Cardiac fibroblast (primary cell): Measurements from ENCODE around the gene L3MBTL3.
A peak's percentile ranks its signal among the peaks of the same experiment; 100 is the strongest.

Experiments
- DNase-seq, 2 donors: peaks; one replicate each; pipeline versions ENCODE4 v3.0.0 to v3.0.0-alpha.2; 2010; ENCODE audit warnings: low read depth in 2 of 2
- H3K4me3 ChIP-seq, 2 donors: replicated peaks in 1 of 2; 1 replicate in 1 of 2; 2 replicates in 1 of 2; pipeline ENCODE4 v1.5.1; 2011; ENCODE audit warnings: low read depth in 2 of 2, low read length in 2 of 2, mild to moderate bottlenecking in 2 of 2, moderate library complexity in 1 of 2
- TF ChIP-seq, protein P1 (sequence below): IDR thresholded peaks from one replicate; pipeline ENCODE4 v1.5.1; 2011; ENCODE audit warnings: low read depth, mild to moderate bottlenecking, low read length, inconsistent platforms

The L3MBTL3 gene

GRCh38 chr6:130034378-130035146 is 16.2 kb downstream of the L3MBTL3 start:
- DNase-seq: peak; percentile 54 to 69
- TF ChIP-seq, protein P1, sequence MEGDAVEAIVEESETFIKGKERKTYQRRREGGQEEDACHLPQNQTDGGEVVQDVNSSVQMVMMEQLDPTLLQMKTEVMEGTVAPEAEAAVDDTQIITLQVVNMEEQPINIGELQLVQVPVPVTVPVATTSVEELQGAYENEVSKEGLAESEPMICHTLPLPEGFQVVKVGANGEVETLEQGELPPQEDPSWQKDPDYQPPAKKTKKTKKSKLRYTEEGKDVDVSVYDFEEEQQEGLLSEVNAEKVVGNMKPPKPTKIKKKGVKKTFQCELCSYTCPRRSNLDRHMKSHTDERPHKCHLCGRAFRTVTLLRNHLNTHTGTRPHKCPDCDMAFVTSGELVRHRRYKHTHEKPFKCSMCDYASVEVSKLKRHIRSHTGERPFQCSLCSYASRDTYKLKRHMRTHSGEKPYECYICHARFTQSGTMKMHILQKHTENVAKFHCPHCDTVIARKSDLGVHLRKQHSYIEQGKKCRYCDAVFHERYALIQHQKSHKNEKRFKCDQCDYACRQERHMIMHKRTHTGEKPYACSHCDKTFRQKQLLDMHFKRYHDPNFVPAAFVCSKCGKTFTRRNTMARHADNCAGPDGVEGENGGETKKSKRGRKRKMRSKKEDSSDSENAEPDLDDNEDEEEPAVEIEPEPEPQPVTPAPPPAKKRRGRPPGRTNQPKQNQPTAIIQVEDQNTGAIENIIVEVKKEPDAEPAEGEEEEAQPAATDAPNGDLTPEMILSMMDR: no peak
- no peak overlapping the region for H3K4me3 ChIP-seq

- TF ChIP-seq, protein P1: no peak
- DNase-seq: no peak
- no peak overlapping the region for H3K4me3 ChIP-seq
These were observed 16.8 kb downstream of the L3MBTL3 start for GRCh38 chr6:130035211-130035610.

DNA sequence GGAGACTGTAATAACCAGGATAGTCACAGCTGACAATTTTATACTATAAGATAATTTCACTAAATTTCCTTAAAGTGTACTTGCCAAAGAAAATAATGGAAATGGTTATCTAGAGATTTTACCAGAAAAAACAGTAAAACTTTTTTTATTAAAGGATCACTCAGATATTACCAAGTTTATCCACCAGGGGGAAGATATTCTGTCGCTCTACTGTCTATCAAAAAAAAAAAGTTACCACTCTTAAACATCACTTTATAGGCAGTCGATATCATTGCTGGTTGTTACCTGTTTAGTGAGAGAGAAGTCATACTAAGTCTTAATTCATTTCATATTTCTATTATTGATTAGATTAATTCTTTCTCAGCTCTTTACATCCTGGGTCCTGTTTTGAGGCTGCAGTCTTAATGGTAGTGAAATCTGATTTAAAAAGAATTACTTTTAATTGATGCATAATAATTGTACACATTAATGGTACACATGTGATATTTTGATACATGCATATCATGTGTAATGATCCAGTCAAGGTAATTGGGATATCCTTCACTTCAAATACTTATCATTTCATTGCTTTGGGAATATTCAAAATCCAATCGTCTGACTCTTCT is 18.9 kb downstream of the L3MBTL3 start:
- peak in 1 of 2 donors; percentile 20 for DNase-seq
- no peak overlapping the region for H3K4me3 ChIP-seq
- TF ChIP-seq, protein P1: peak; percentile 51

GRCh38 chr6:130041594-130041993 is 23.2 kb downstream of the L3MBTL3 start:
- TF ChIP-seq, protein P1: no peak
- DNase-seq: no peak
- no peak overlapping the region for H3K4me3 ChIP-seq

GRCh38 chr6:130043344-130043743 is 25.0 kb downstream of the L3MBTL3 start:
- no peak for DNase-seq
- TF ChIP-seq, protein P1: no peak
- H3K4me3 ChIP-seq: no peak overlapping the region

DNA sequence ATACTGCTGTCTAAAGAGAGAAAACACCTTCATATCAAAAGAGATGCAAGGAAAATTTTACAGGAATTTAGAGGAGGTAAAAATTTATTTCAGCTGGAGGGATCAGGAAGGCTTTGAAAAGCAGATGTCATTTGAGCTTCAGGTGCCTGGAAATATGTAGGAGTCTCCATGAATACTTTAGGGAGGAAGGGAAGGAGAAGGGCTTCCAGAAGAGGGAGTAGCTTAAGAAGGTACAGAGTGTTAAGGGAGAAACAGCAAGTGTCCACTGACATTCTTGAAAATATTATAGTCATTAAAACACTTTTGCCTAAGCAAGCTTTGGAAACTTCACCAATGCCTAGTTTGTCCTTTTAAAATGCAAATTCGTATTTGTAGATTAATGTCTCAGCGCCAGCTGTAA is 27.2 kb downstream of the L3MBTL3 start:
- DNase-seq: no peak
- no peak overlapping the region for H3K4me3 ChIP-seq
- TF ChIP-seq, protein P1: no peak
